Liver (tissue), 9 donors: ENCODE measurements around the gene DBP. TPM values are rescaled to one million over a fixed set of nuclear protein-coding genes. Genes with fewer than 3 reads are reported as not detected.

ENCODE experiments used
- DNase-seq: peaks from one replicate; pipeline ENCODE4 v3.0.0-alpha.2; 2017; ENCODE audit warnings: low spot score
- H3K27ac ChIP-seq, 2 donors: one replicate each; pipeline ENCODE4 v1.7.0; 2013; ENCODE audit warnings: inconsistent platforms in 2 of 2, low read length in 2 of 2, control low read depth in 1 of 2, low read depth in 1 of 2, mild to moderate bottlenecking in 1 of 2
- H3K27me3 ChIP-seq, 4 donors: one replicate each; pipeline versions ENCODE4 v1.6.1 to v1.7.0; 2013; ENCODE audit warnings: low read length in 3 of 4, inconsistent platforms in 1 of 4, mild to moderate bottlenecking in 1 of 4, moderate library complexity in 1 of 4; ENCODE audit not compliant: control insufficient read depth in 4 of 4, insufficient read depth in 4 of 4
- H3K36me3 ChIP-seq, 4 donors: one replicate each; pipeline versions ENCODE4 v1.6.1 to v1.7.0; 2013; ENCODE audit warnings: low read length in 3 of 4, mild to moderate bottlenecking in 3 of 4, low read depth in 1 of 4, moderate library complexity in 1 of 4; ENCODE audit not compliant: control insufficient read depth in 4 of 4, insufficient read depth in 3 of 4
- H3K4me1 ChIP-seq, 4 donors: one replicate each; pipeline versions ENCODE4 v1.6.1 to v1.7.0; 2013; ENCODE audit warnings: low read length in 3 of 4, mild to moderate bottlenecking in 3 of 4, moderate library complexity in 1 of 4; ENCODE audit not compliant: control insufficient read depth in 4 of 4, insufficient read depth in 4 of 4
- H3K4me3 ChIP-seq, 3 donors: one replicate each; pipeline versions ENCODE4 v1.6.1 to v1.7.0; 2013; ENCODE audit warnings: low read length in 3 of 3, control low read depth in 1 of 3, low read depth in 1 of 3, mild to moderate bottlenecking in 1 of 3
- H3K9ac ChIP-seq, 2 donors: one replicate each; pipeline ENCODE4 v1.7.0; 2013; ENCODE audit warnings: low read length in 2 of 2, mild to moderate bottlenecking in 2 of 2, moderate library complexity in 2 of 2, control low read depth in 1 of 2, low read depth in 1 of 2
- H3K9me3 ChIP-seq, 4 donors: one replicate each; pipeline versions ENCODE4 v1.6.1 to v1.7.0; 2013; ENCODE audit warnings: low read length in 3 of 4; ENCODE audit not compliant: control insufficient read depth in 4 of 4
- EGR1 ChIP-seq, 2 donors: IDR thresholded peaks; 2 replicates each; pipeline ENCODE4 v1.6.1; 2016 to 2018; ENCODE audit warnings: antibody characterized with exemption in 2 of 2, low read depth in 2 of 2
- FOXA2 ChIP-seq: IDR thresholded peaks from 2 replicates; pipeline ENCODE4 v1.6.1; 2016; ENCODE audit warnings: antibody characterized with exemption
- GABPA ChIP-seq, 2 donors: IDR thresholded peaks in 1 of 2; conservative IDR thresholded peaks in 1 of 2; 2 replicates each; pipeline ENCODE4 v1.6.1; 2016; ENCODE audit warnings: antibody characterized with exemption in 2 of 2, mild to moderate bottlenecking in 1 of 2, moderate library complexity in 1 of 2
- HNF4A ChIP-seq, 2 donors: conservative IDR thresholded peaks; 2 replicates each; pipeline ENCODE4 v1.6.1; 2016; ENCODE audit warnings: antibody characterized with exemption in 2 of 2, mild to moderate bottlenecking in 2 of 2
- HNF4G ChIP-seq: IDR thresholded peaks from 2 replicates; pipeline ENCODE4 v1.6.1; 2016; ENCODE audit warnings: antibody characterized with exemption
- RAD21 ChIP-seq, 2 donors: IDR thresholded peaks; 2 replicates each; pipeline ENCODE4 v1.6.1; 2016; ENCODE audit warnings: antibody characterized with exemption in 2 of 2, mild to moderate bottlenecking in 2 of 2
- RXRA ChIP-seq, 2 donors: IDR thresholded peaks; 2 replicates each; pipeline ENCODE4 v1.6.1; 2017 to 2018; ENCODE audit warnings: antibody characterized with exemption in 2 of 2, mild to moderate bottlenecking in 1 of 2
- SP1 ChIP-seq: IDR thresholded peaks from 2 replicates; pipeline ENCODE4 v1.6.1; 2018; ENCODE audit warnings: antibody characterized with exemption, mild to moderate bottlenecking
- TAF1 ChIP-seq: conservative IDR thresholded peaks from 2 replicates; pipeline ENCODE4 v1.6.1; 2016; ENCODE audit warnings: antibody characterized with exemption, mild to moderate bottlenecking
- YY1 ChIP-seq: IDR thresholded peaks from 2 replicates; pipeline ENCODE4 v1.6.1; 2016; ENCODE audit warnings: antibody characterized with exemption, mild to moderate bottlenecking
- WGBS: extraction: QIAGEN DNeasy Blood & Tissue Kit; methylation state at CpG from one replicate; pipeline ENCODE4 v1.1.7; 2013; 5-methylcytosine and 5-hydroxymethylcytosine counted together
- polyA plus RNA-seq, 2 donors: library from polyadenylated mRNA; stranded (reverse) in 1 of 2; unstranded in 1 of 2; fragments of 200-250 nt in 1 of 2; fragments of >200 nt in 1 of 2; fragmentation: Nextera tagmentation in 1 of 2; extraction: Ambion mirVana in 1 of 2; gene quantifications; one replicate each; pipeline versions ENCODE4 v1.2.1 to v1.2.3, GENCODE V29; 2013 to 2015
- total RNA-seq, 2 donors: library from RNA; depleted of rRNA; stranded (reverse); fragments of >200 nt; gene quantifications; one replicate each; pipeline ENCODE4 v1.2.3, GENCODE V29; 2014
- TF ChIP-seq, protein P1 (sequence below): IDR thresholded peaks from 2 replicates; pipeline ENCODE4 v1.6.1; 2016; ENCODE audit warnings: antibody characterized with exemption
- TF ChIP-seq, protein P2 (sequence below): IDR thresholded peaks from 2 replicates; pipeline ENCODE4 v1.6.1; 2016; ENCODE audit warnings: antibody characterized with exemption
- TF ChIP-seq, protein P3 (sequence below): IDR thresholded peaks from 2 replicates; pipeline ENCODE4 v1.6.1; 2016; ENCODE audit warnings: antibody characterized with exemption, mild to moderate bottlenecking
- donor health status: healthy.
- donor health status: healthy.
- donor health status: healthy.
- donor health status: healthy.
- donor health status: healthy.

DBP gene
- total and polyA plus RNA-seq, 4 donors = 1.2 to 4.5 (median 1.8) TPM

DNA sequence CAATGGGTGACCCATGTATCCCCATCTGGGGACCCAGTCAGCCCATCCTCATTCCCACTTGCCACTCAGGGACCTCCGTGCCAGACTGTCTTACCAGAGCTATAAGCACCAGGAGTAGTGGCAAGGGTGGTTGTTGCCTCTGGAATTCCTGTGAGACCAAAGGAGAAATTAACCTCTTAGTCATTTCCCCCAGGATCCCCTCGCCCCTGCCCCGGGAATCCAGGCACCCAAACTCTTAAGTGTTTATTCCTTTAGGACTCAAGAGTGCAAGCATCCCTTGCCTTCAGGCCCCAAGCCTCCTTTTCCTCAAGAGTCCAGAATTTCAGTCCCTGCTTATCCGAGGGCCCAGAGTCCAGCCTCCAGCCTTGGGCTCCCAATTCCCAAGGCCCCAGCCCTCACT lies 26.5 kb upstream of the DBP start:
- Histone ChIP-seq H3K9ac (no peak overlapping the region), H3K4me3 (no peak overlapping the region), H3K9me3 (no peaks in the 10 kb centered on the region), H3K27me3 (no peaks in the 10 kb centered on the region), H3K36me3 (no peaks in the 10 kb centered on the region), H3K4me1 (peaks cover 0 to 2% (median 0%) of the 10 kb centered on the region in 4 donors), H3K27ac (no peak overlapping the region)
- TF ChIP-seq, protein P1, sequence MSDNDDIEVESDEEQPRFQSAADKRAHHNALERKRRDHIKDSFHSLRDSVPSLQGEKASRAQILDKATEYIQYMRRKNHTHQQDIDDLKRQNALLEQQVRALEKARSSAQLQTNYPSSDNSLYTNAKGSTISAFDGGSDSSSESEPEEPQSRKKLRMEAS = no peak
- TF ChIP-seq EGR1 (IDR thresholded peaks at IDR 0.05; ENCODE audit: low read depth in 2 of 2) = no peak
- TF ChIP-seq HNF4G = no peak
- no peak for TF ChIP-seq SP1
- no peak for TF ChIP-seq HNF4A (conservative IDR thresholded peaks at IDR 0.05)
- TF ChIP-seq RXRA (IDR thresholded peaks at IDR 0.05) = no peak
- no peak for TF ChIP-seq GABPA (IDR thresholded peaks at IDR 0.05 in 1 of 2, conservative IDR thresholded peaks at IDR 0.05 in 1 of 2)
- TF ChIP-seq RAD21 (IDR thresholded peaks at IDR 0.05) = no peak
- WGBS = 95% methylated on average over 4 of the region's 4 CpGs
- no peak for DNase-seq

DNA sequence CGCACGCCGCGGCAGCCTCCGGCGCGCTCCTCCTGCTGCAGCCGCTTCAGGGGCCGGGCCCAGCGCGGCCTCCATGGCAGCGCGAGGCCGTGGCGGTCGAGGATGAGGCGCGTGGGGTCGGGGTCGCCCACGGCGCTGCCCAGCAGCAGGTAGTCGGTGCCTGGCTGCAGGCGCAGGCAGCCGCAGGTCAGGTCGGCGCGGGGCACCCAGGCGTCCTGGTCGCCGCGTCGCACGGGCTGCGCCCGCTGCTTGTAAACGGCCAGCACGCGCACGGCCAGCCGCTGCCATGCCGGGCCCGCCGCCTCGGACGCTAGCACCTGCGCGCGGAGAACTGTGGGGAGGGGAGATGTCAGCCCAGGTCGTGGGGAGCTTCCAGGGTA lies 24.5 kb upstream of the DBP start:
- no peak overlapping the region for H3K4me3 ChIP-seq
- H3K9me3 ChIP-seq = no peaks in the 10 kb centered on the region
- H3K27ac ChIP-seq = no peak overlapping the region
- no peak for TF ChIP-seq YY1
- no peak for TF ChIP-seq HNF4G
- TF ChIP-seq, protein P2, sequence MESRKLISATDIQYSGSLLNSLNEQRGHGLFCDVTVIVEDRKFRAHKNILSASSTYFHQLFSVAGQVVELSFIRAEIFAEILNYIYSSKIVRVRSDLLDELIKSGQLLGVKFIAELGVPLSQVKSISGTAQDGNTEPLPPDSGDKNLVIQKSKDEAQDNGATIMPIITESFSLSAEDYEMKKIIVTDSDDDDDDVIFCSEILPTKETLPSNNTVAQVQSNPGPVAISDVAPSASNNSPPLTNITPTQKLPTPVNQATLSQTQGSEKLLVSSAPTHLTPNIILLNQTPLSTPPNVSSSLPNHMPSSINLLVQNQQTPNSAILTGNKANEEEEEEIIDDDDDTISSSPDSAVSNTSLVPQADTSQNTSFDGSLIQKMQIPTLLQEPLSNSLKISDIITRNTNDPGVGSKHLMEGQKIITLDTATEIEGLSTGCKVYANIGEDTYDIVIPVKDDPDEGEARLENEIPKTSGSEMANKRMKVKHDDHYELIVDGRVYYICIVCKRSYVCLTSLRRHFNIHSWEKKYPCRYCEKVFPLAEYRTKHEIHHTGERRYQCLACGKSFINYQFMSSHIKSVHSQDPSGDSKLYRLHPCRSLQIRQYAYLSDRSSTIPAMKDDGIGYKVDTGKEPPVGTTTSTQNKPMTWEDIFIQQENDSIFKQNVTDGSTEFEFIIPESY = no peak
- TF ChIP-seq EGR1 (IDR thresholded peaks at IDR 0.05; ENCODE audit: low read depth in 2 of 2) = no peak
- TF ChIP-seq FOXA2 = no peak
- TF ChIP-seq GABPA (IDR thresholded peaks at IDR 0.05 in 1 of 2, conservative IDR thresholded peaks at IDR 0.05 in 1 of 2) = no peak
- TF ChIP-seq TAF1 = no peak
- TF ChIP-seq, protein P3, sequence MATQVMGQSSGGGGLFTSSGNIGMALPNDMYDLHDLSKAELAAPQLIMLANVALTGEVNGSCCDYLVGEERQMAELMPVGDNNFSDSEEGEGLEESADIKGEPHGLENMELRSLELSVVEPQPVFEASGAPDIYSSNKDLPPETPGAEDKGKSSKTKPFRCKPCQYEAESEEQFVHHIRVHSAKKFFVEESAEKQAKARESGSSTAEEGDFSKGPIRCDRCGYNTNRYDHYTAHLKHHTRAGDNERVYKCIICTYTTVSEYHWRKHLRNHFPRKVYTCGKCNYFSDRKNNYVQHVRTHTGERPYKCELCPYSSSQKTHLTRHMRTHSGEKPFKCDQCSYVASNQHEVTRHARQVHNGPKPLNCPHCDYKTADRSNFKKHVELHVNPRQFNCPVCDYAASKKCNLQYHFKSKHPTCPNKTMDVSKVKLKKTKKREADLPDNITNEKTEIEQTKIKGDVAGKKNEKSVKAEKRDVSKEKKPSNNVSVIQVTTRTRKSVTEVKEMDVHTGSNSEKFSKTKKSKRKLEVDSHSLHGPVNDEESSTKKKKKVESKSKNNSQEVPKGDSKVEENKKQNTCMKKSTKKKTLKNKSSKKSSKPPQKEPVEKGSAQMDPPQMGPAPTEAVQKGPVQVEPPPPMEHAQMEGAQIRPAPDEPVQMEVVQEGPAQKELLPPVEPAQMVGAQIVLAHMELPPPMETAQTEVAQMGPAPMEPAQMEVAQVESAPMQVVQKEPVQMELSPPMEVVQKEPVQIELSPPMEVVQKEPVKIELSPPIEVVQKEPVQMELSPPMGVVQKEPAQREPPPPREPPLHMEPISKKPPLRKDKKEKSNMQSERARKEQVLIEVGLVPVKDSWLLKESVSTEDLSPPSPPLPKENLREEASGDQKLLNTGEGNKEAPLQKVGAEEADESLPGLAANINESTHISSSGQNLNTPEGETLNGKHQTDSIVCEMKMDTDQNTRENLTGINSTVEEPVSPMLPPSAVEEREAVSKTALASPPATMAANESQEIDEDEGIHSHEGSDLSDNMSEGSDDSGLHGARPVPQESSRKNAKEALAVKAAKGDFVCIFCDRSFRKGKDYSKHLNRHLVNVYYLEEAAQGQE = no peak
- no peaks in the 10 kb centered on the region for H3K36me3 ChIP-seq
- peaks cover 0 to 2% (median 0%) of the 10 kb centered on the region in 4 donors for H3K4me1 ChIP-seq
- no peak for DNase-seq
- H3K9ac ChIP-seq = no peak overlapping the region
- H3K27me3 ChIP-seq = no peaks in the 10 kb centered on the region
- WGBS = 90% methylated on average over 50 of the region's 50 CpGs
